Peyer's patch (tissue), 4 donors: Measurements from ENCODE around the gene ARHGAP21. TPM values are rescaled to one million over a fixed set of nuclear protein-coding genes. Genes with fewer than 3 reads are reported as not detected.

ENCODE experiments used
- DNase-seq, 3 donors: peaks; one replicate each; pipeline ENCODE4 v3.0.0-alpha.2; 2017 to 2019
- H3K27ac ChIP-seq, 4 donors: fragments of 200-600 bp; sonication (generic); one replicate each; pipeline ENCODE4 v1.5.1; 2016 to 2019
- H3K27me3 ChIP-seq, 2 donors: fragments of 200-600 bp; sonication (generic); one replicate each; pipeline ENCODE4 v1.5.1; 2019
- H3K36me3 ChIP-seq, 3 donors: fragments of 200-600 bp; sonication (generic); one replicate each; pipeline ENCODE4 v1.5.1; 2016 to 2019
- H3K4me1 ChIP-seq, 4 donors: fragments of 200-600 bp; sonication (generic); one replicate each; pipeline ENCODE4 v1.5.1; 2016 to 2019
- H3K4me3 ChIP-seq, 4 donors: fragments of 200-600 bp; sonication (generic); 1 replicate in 3 of 4; 2 replicates in 1 of 4; pipeline ENCODE4 v1.5.1; 2016 to 2019; ENCODE audit warnings: mild to moderate bottlenecking in 1 of 4
- H3K9me3 ChIP-seq, 4 donors: fragments of 200-600 bp; sonication (generic); one replicate each; pipeline ENCODE4 v1.5.1; 2016 to 2019; ENCODE audit warnings: mild to moderate bottlenecking in 1 of 4
- CTCF ChIP-seq, 6 experiments: fragments of 450-650 bp in 4 of 6; fragments of 200-600 bp in 2 of 6; sonication (generic) in 1 of 6; IDR thresholded peaks; one replicate each; pipeline ENCODE4 v1.5.1; 2017 to 2019; ENCODE audit warnings: antibody characterized with exemption in 6 of 6, mild to moderate bottlenecking in 3 of 6, moderate library complexity in 1 of 6
- POLR2A ChIP-seq, 2 donors: fragments of 450-650 bp; IDR thresholded peaks; one replicate each; pipeline ENCODE4 v1.5.1; 2017; ENCODE audit warnings: antibody characterized with exemption in 2 of 2, mild to moderate bottlenecking in 2 of 2, moderate library complexity in 2 of 2
- total RNA-seq, 4 donors: library from RNA; depleted of rRNA; stranded (reverse); fragments of >200 nt; gene quantifications; one replicate each; pipeline ENCODE4 v1.1.0, GENCODE V29; 2016

The ARHGAP21 gene
- total RNA-seq, 4 donors from 2014 or later = 64.8 to 91.6 (median 69.8) TPM

DNA sequence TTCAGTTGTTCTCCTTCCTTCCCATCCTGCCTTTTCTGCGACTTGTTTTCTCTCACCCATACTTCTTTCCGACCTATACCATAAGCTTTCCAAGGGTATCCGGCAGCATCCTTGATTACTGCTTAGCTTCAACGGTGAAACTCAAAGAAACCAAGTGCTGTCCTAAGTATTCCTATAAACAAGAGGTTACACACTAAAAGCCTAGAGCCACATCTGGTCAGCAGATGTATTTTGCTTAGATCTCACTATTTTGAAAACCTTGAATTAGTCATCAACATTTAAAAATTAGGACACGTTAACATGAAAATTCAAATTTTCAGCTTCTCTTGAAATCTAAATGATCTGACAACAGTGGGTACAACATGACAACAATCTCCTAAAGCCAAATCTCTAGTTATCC is 20.0 kb downstream of the ARHGAP21 start:
- H3K27me3 ChIP-seq = no peaks in the 10 kb centered on the region
- TF ChIP-seq POLR2A (IDR thresholded peaks at IDR 0.05) (no peak), CTCF (IDR thresholded peaks at IDR 0.05) (no peak)
- peaks cover 0 to 20% (median 2%) of the 10 kb centered on the region in 4 donors for H3K4me1 ChIP-seq
- H3K27ac ChIP-seq = no peak overlapping the region
- H3K4me3 ChIP-seq = no peak overlapping the region
- no peaks in the 10 kb centered on the region for H3K36me3 ChIP-seq
- DNase-seq = no peak
- no peaks in the 10 kb centered on the region for H3K9me3 ChIP-seq

DNA sequence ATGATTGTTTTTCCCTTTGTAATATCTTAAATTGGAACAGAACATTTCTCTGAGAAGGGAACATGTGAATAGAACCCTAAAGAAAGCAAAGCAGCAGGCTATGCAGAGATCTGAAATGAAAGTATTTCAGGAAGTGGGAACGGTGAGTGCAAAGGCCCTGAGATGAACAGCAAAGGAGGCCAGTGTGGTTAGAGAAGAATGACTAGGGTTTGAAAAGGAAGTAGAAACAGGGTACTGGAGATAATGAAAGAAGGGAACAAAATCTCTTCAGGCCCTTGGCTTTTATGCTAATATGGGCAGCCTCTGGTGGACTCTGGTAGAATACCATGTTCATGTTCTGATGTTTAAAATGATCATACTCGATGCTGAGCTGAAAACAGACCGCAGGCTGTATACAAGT is 22.2 kb downstream of the ARHGAP21 start:
- no peak for DNase-seq
- H3K27me3 ChIP-seq = no peaks in the 10 kb centered on the region
- TF ChIP-seq CTCF (IDR thresholded peaks at IDR 0.05) (no peak), POLR2A (IDR thresholded peaks at IDR 0.05) (no peak)
- no peak overlapping the region for H3K4me3 ChIP-seq
- no peaks in the 10 kb centered on the region for H3K36me3 ChIP-seq
- no peaks in the 10 kb centered on the region for H3K9me3 ChIP-seq
- peaks cover 0 to 4% (median under 1%) of the 10 kb centered on the region in 4 donors for H3K4me1 ChIP-seq
- H3K27ac ChIP-seq = no peak overlapping the region

GRCh38 chr10:24700948-24701347 is 22.7 kb downstream of the ARHGAP21 start:
- no peak overlapping the region for H3K27ac ChIP-seq
- no peaks in the 10 kb centered on the region for H3K9me3 ChIP-seq
- no peak for TF ChIP-seq POLR2A (IDR thresholded peaks at IDR 0.05)
- TF ChIP-seq CTCF (IDR thresholded peaks at IDR 0.05) = no peak
- H3K4me1 ChIP-seq = no peaks in the 10 kb centered on the region
- H3K27me3 ChIP-seq = no peaks in the 10 kb centered on the region
- no peak for DNase-seq
- H3K4me3 ChIP-seq = no peak overlapping the region
- H3K36me3 ChIP-seq = no peaks in the 10 kb centered on the region

GRCh38 chr10:24698270-24698669 is 25.4 kb downstream of the ARHGAP21 start:
- no peak for TF ChIP-seq CTCF (IDR thresholded peaks at IDR 0.05)
- TF ChIP-seq POLR2A (IDR thresholded peaks at IDR 0.05) = no peak
- H3K4me1 ChIP-seq = no peaks in the 10 kb centered on the region
- H3K36me3 ChIP-seq = no peaks in the 10 kb centered on the region
- no peak overlapping the region for H3K4me3 ChIP-seq
- no peak for DNase-seq
- H3K27ac ChIP-seq = no peak overlapping the region
- no peaks in the 10 kb centered on the region for H3K9me3 ChIP-seq
- no peaks in the 10 kb centered on the region for H3K27me3 ChIP-seq

GRCh38 chr10:24697080-24697479 is 26.6 kb downstream of the ARHGAP21 start:
- Histone ChIP-seq H3K4me1 (no peaks in the 10 kb centered on the region), H3K36me3 (no peaks in the 10 kb centered on the region), H3K27ac (no peak overlapping the region), H3K9me3 (no peaks in the 10 kb centered on the region), H3K4me3 (no peak overlapping the region), H3K27me3 (no peaks in the 10 kb centered on the region)
- DNase-seq = no peak
- TF ChIP-seq CTCF (IDR thresholded peaks at IDR 0.05) (no peak), POLR2A (IDR thresholded peaks at IDR 0.05) (no peak)

GRCh38 chr10:24695452-24695851 is 28.2 kb downstream of the ARHGAP21 start:
- DNase-seq = no peak
- no peaks in the 10 kb centered on the region for H3K27me3 ChIP-seq
- H3K4me1 ChIP-seq = no peaks in the 10 kb centered on the region
- no peak overlapping the region for H3K27ac ChIP-seq
- no peaks in the 10 kb centered on the region for H3K9me3 ChIP-seq
- no peak for TF ChIP-seq POLR2A (IDR thresholded peaks at IDR 0.05)
- no peak for TF ChIP-seq CTCF (IDR thresholded peaks at IDR 0.05)
- H3K36me3 ChIP-seq = no peaks in the 10 kb centered on the region
- no peak overlapping the region for H3K4me3 ChIP-seq
